Mesothelial cell of epicardium (in vitro differentiated cells): Measurements from ENCODE around the gene IGF2BP3. TPM values are rescaled to one million over a fixed set of nuclear protein-coding genes. Genes with fewer than 3 reads are reported as not detected.

Source experiments
- DNase-seq, 2 experiments: peaks; one replicate each; pipeline ENCODE4 v3.0.0; 2021; ENCODE audit warnings: low spot score in 2 of 2; ENCODE audit not compliant: unreplicated experiment in 2 of 2
- H3K27ac Mint-ChIP-seq: 2 replicates; pipeline ENCODE4 v1.8.0; 2021; ENCODE audit warnings: mixed read lengths
- H3K27me3 Mint-ChIP-seq: 2 replicates; pipeline ENCODE4 v1.8.0; 2021; ENCODE audit warnings: low read depth, mixed read lengths
- H3K36me3 Mint-ChIP-seq: 2 replicates; pipeline ENCODE4 v1.8.0; 2021; ENCODE audit warnings: mixed read lengths
- H3K4me1 Mint-ChIP-seq: 2 replicates; pipeline ENCODE4 v1.8.0; 2021; ENCODE audit warnings: mixed read lengths
- H3K4me3 Mint-ChIP-seq: 2 replicates; pipeline ENCODE4 v1.8.0; 2021; ENCODE audit warnings: mild to moderate bottlenecking, moderate library complexity, mixed read lengths
- H3K9me3 Mint-ChIP-seq: 2 replicates; pipeline ENCODE4 v1.8.0; 2021; ENCODE audit warnings: mixed read lengths
- total RNA-seq: library from RNA; stranded (reverse); gene quantifications from 3 replicates; pipeline ENCODE4 v1.2.1, GENCODE V29; 2021
- TF ChIP-seq, protein P1 (sequence below): fragments of 200-600 bp; sonication (generic); IDR thresholded peaks from one replicate; pipeline ENCODE4 v1.5.0; 2021; ENCODE audit warnings: antibody characterized with exemption; ENCODE audit not compliant: unreplicated experiment

The IGF2BP3 gene
- total RNA-seq, 1 donor from 2014 or later: 91.3 TPM

DNA sequence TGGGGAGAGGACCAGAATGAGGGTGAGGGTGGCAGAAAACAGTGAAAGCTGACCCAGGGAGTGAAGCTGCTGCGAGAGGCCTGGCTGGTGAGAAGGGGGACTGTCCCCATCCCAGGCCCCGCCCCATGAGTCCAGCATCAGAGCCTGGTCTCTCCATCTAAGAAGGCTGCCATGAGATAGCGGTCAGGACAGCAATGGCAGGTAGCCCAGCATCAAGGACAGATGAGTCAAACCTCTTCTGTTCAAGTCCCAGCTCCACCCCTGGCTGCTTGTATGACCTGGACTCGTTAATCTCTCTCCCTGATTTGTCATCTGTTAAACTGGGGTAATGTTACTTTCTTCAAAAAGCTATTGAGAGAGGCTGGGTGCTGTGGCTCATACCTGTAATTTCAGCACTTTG lies 201.5 kb downstream of the IGF2BP3 start:
- H3K27ac Mint-ChIP-seq: no peak overlapping the region
- TF ChIP-seq, protein P1, sequence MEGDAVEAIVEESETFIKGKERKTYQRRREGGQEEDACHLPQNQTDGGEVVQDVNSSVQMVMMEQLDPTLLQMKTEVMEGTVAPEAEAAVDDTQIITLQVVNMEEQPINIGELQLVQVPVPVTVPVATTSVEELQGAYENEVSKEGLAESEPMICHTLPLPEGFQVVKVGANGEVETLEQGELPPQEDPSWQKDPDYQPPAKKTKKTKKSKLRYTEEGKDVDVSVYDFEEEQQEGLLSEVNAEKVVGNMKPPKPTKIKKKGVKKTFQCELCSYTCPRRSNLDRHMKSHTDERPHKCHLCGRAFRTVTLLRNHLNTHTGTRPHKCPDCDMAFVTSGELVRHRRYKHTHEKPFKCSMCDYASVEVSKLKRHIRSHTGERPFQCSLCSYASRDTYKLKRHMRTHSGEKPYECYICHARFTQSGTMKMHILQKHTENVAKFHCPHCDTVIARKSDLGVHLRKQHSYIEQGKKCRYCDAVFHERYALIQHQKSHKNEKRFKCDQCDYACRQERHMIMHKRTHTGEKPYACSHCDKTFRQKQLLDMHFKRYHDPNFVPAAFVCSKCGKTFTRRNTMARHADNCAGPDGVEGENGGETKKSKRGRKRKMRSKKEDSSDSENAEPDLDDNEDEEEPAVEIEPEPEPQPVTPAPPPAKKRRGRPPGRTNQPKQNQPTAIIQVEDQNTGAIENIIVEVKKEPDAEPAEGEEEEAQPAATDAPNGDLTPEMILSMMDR: no peak
- peaks cover 5% of the 10 kb centered on the region for H3K9me3 Mint-ChIP-seq
- no peak for DNase-seq
- H3K36me3 Mint-ChIP-seq: no peaks in the 10 kb centered on the region
- peaks cover 11% of the 10 kb centered on the region for H3K4me1 Mint-ChIP-seq
- no peak overlapping the region for H3K4me3 Mint-ChIP-seq
- H3K27me3 Mint-ChIP-seq: peaks cover 5% of the 10 kb centered on the region

DNA sequence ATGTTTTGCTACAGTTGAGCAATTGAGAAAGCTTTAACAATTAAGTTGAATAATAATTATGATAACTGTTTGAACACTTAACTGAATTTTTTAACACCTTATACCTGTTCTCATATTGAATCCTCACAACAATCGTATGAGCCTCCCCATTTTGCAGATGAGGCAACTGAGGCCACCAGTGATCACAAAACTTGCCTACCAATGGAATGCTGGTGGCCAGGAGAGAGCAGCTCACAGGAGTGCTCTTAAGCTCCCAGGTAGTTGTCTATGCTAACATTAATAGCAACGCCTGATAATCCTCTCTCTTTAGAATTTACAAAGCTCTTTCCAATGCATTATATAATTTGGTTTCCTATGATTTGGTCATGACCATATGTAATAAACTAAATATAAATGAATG lies 202.1 kb downstream of the IGF2BP3 start:
- Mint-ChIP-seq H3K4me3 (no peak overlapping the region), H3K4me1 (peaks cover 6% of the 10 kb centered on the region), H3K36me3 (no peaks in the 10 kb centered on the region), H3K27ac (no peak overlapping the region), H3K9me3 (peaks cover 5% of the 10 kb centered on the region), H3K27me3 (peaks cover 5% of the 10 kb centered on the region)
- TF ChIP-seq, protein P1: no peak
- DNase-seq: no peak

DNA sequence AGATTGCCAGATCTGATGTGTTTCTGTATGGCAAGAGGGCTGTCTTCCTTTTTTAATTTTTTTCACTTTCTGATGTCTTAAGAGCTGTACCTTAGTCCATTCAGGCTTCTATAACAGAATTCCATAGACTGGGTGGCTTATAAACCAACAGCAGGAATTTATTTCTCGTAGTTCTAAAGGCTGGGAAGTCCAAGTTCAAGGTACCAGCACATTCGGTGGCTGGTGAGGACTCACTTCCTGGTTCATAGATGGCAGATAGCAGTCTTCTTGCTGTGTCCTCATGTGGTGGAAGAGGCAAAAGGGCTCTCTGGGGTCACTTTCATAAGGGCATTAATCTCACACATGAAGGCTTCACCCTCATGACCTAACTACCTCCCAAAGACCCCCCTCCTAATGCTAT lies 202.9 kb downstream of the IGF2BP3 start:
- Mint-ChIP-seq H3K9me3 (peaks cover 5% of the 10 kb centered on the region), H3K4me1 (peaks cover 2% of the 10 kb centered on the region), H3K27me3 (peaks cover 3% of the 10 kb centered on the region), H3K36me3 (no peaks in the 10 kb centered on the region), H3K4me3 (no peak overlapping the region), H3K27ac (no peak overlapping the region)
- TF ChIP-seq, protein P1: no peak
- no peak for DNase-seq

DNA sequence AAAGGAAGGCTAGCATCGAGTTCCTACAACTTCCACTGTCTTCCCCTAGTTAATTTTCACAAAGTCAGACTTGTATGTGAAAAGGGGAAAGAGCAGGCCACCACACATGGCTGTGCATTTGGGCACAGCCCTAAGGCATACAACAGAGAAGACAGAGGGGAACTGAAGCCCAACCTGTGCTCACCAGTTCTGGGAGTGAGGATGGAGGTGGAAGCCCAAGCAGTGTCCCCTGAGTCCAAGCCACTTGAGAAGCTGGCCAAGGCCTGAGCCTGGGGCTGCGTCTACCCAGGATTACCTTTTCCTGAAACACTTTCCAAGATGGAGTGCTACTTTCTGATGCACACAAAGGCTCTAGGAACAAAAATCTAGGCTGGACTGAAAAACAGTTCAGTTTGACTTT lies 203.4 kb downstream of the IGF2BP3 start:
- H3K36me3 Mint-ChIP-seq: no peaks in the 10 kb centered on the region
- H3K9me3 Mint-ChIP-seq: peaks cover 5% of the 10 kb centered on the region
- no peak for DNase-seq
- no peak overlapping the region for H3K27ac Mint-ChIP-seq
- H3K4me1 Mint-ChIP-seq: no peaks in the 10 kb centered on the region
- TF ChIP-seq, protein P1: no peak
- no peak overlapping the region for H3K4me3 Mint-ChIP-seq
- no peaks in the 10 kb centered on the region for H3K27me3 Mint-ChIP-seq

DNA sequence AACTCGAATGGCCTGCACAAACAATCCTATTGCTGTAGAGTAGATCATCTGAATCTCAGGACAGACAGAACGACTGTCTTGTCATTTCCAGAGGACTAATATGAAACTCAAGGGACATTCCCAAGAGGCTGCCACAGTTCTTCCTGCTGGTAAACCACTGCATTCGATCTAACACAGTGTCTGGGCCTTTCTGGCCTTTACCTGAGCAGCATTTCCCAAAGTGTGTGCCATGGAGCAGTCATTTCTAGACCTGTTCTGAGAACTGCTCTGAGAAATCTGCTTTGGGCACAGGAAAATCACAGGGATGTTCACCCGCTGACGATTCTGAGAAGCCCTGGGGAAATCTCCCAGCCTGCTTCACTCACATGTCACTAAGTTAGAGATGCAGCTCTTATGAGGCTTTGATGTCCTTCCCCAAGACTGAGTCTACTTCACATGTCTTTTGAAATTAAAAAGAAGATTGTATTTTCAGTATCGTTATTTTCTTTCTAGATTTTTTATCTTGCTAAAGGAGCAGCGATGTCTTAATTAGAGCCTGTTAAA lies 205.3 kb downstream of the IGF2BP3 start:
- Mint-ChIP-seq H3K4me1 (no peaks in the 10 kb centered on the region), H3K36me3 (no peaks in the 10 kb centered on the region), H3K4me3 (no peak overlapping the region), H3K27ac (no peak overlapping the region), H3K9me3 (peaks cover 5% of the 10 kb centered on the region), H3K27me3 (no peaks in the 10 kb centered on the region)
- TF ChIP-seq, protein P1: no peak
- DNase-seq: no peak
